ENCODE data around the gene FAM13A.
"Not testable (repeated sequence)": the region's sequence is repeated elsewhere in the genome, so short reads cannot be mapped to it uniquely, and the experiment has no call there.

The FAM13A gene

DNA sequence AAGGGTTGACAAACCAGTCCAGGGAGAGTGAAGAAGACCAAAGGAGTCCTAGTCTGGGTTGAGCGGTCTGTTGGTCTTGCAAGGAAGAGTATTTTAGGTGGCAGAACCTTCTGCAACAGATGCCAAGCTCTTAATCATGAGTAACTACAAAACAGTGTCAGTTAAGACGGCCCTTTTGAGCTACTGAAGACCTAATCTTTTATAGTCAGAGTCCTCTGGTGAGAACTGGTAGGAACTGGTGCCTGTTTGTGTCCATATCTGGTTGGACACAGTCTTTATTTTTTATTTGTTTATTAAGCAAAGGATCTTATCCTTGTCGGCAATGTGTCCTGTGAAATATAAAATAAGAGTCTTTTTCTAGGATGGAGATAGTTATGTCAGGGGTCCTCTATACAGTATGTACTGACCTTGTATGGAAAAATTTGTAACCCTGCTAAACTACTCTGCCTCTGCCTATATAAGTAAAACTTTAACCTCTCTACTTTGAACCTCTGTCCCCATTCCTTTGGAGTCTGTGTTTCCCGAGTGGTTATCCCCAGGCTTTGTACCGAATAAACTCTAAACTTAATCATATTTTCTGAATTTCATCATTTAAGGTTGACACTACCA, 47.1 kb downstream of the FAM13A start:
- Histone ChIP-seq H3K4me1 (ENCODE audit: control insufficient read depth in 1 of 2, insufficient read depth in 1 of 2, low read depth in 1 of 2, low read length in 1 of 2) (no peaks in the 10 kb centered on the region), H3K4me3 (ENCODE audit: low read depth in 1 of 2, low read length in 1 of 2) (no peak overlapping the region), H3K27me3 (no peaks in the 10 kb centered on the region), H3K9me3 (no peaks in the 10 kb centered on the region), H3K36me3 (no peaks in the 10 kb centered on the region), H3K27ac (no peak overlapping the region)
- TF ChIP-seq, protein P1, sequence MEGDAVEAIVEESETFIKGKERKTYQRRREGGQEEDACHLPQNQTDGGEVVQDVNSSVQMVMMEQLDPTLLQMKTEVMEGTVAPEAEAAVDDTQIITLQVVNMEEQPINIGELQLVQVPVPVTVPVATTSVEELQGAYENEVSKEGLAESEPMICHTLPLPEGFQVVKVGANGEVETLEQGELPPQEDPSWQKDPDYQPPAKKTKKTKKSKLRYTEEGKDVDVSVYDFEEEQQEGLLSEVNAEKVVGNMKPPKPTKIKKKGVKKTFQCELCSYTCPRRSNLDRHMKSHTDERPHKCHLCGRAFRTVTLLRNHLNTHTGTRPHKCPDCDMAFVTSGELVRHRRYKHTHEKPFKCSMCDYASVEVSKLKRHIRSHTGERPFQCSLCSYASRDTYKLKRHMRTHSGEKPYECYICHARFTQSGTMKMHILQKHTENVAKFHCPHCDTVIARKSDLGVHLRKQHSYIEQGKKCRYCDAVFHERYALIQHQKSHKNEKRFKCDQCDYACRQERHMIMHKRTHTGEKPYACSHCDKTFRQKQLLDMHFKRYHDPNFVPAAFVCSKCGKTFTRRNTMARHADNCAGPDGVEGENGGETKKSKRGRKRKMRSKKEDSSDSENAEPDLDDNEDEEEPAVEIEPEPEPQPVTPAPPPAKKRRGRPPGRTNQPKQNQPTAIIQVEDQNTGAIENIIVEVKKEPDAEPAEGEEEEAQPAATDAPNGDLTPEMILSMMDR (IDR thresholded peaks at IDR 0.05): no peak

DNA sequence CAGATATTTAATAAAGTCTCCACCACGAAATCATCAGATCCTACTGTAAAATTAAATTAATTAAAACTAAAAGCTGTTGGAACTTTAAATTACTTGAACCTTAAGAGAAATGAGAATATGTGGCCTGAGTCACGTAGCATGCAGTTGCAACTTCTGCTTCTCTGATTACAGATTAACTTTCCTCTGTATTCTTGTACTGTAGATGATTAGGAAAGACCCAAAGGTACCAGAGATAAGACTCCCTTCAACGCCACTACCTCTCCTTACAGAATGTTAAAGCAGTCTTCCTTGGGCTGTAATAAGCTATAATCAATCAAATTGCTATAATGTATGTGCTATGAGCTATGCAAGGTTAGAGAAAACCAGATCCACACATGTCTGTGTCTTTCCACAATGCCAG, 47.9 kb downstream of the FAM13A start:
- no peaks in the 10 kb centered on the region for H3K4me1 ChIP-seq (ENCODE audit: control insufficient read depth in 1 of 2, insufficient read depth in 1 of 2, low read depth in 1 of 2, low read length in 1 of 2)
- H3K4me3 ChIP-seq (ENCODE audit: low read depth in 1 of 2, low read length in 1 of 2): no peak overlapping the region
- no peaks in the 10 kb centered on the region for H3K27me3 ChIP-seq
- no peak overlapping the region for H3K27ac ChIP-seq
- H3K9me3 ChIP-seq: no peaks in the 10 kb centered on the region
- TF ChIP-seq, protein P1 (IDR thresholded peaks at IDR 0.05): no peak
- H3K36me3 ChIP-seq: no peaks in the 10 kb centered on the region

DNA sequence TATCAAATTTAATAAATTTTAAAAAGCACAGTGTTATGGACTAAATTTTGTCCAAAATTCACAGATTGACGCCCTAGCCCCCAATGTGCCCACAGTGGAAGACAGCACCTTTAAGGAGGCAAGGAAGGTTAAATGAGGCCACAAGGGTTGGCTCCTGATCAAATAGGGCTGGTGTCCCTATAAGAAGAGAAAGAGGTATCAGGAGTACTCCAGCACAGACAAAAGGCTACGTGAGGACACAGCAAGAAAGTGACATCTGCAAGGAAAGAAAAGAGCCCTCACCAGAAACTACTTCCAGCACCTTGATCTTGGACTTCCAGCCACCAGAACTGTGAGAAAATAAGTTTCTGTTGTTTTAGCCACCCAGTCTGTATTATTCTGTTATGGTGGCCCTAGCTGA, 48.8 kb downstream of the FAM13A start:
- Histone ChIP-seq H3K27me3 (no peaks in the 10 kb centered on the region), H3K9me3 (no peaks in the 10 kb centered on the region), H3K4me3 (ENCODE audit: low read depth in 1 of 2, low read length in 1 of 2) (no peak overlapping the region), H3K27ac (no peak overlapping the region), H3K36me3 (no peaks in the 10 kb centered on the region), H3K4me1 (ENCODE audit: control insufficient read depth in 1 of 2, insufficient read depth in 1 of 2, low read depth in 1 of 2, low read length in 1 of 2) (no peaks in the 10 kb centered on the region)
- TF ChIP-seq, protein P1 (IDR thresholded peaks at IDR 0.05): no peak

DNA sequence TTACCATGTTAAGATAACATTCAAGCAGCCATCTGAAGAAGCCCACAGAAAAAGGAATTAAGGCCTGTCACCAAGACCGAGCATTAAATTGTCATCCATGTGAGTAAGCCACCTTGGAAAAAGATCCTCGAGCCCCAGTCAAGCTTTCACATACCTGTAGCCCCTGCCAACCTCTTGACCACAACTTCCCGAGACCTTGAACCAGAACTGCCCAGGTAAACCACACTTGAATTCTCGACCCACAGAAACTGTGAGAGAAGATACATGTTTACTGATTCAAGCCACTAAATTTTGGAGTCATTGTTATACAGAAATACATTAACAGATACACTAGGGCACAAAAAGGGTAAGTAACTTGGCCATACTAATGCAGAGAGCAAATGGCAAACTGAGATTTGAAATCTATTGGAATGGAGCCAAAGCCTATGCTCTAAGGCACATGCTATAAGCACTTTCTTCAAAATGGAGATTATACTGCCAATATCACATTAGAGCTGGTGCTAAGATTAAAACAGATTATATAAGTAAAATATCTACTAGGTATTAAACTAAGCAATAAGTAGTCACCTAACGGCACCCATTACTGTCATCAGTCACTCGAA, 49.5 kb downstream of the FAM13A start:
- no peaks in the 10 kb centered on the region for H3K4me1 ChIP-seq (ENCODE audit: control insufficient read depth in 1 of 2, insufficient read depth in 1 of 2, low read depth in 1 of 2, low read length in 1 of 2)
- no peak overlapping the region for H3K4me3 ChIP-seq (ENCODE audit: low read depth in 1 of 2, low read length in 1 of 2)
- no peaks in the 10 kb centered on the region for H3K36me3 ChIP-seq
- H3K27me3 ChIP-seq: no peaks in the 10 kb centered on the region
- TF ChIP-seq, protein P1 (IDR thresholded peaks at IDR 0.05): no peak
- H3K9me3 ChIP-seq: no peaks in the 10 kb centered on the region
- no peak overlapping the region for H3K27ac ChIP-seq

DNA sequence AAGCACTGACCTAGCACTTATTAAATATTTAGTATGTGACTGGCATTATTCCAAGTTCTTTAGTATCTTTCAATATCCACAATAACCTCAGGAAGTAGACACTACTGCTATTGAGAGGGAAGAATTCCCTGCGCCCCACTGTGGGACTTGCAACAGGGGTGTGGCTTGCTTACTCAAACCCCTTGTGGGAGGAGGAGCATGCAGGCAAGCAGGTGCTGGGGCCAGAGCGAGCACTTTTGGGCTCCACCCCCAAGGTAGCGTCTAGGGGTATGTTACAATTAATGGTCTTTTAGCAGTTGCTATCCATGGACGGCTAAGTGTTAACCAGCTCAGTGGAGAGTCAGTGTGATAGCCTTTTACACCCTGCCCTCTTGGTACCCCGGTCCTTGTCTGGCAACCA, 50.7 kb downstream of the FAM13A start:
- H3K27me3 ChIP-seq: no peaks in the 10 kb centered on the region
- H3K4me1 ChIP-seq (ENCODE audit: control insufficient read depth in 1 of 2, insufficient read depth in 1 of 2, low read depth in 1 of 2, low read length in 1 of 2): no peaks in the 10 kb centered on the region
- TF ChIP-seq, protein P1 (IDR thresholded peaks at IDR 0.05): no peak
- H3K4me3 ChIP-seq (ENCODE audit: low read depth in 1 of 2, low read length in 1 of 2): no peak overlapping the region
- no peak overlapping the region for H3K27ac ChIP-seq
- H3K36me3 ChIP-seq: no peaks in the 10 kb centered on the region
- no peaks in the 10 kb centered on the region for H3K9me3 ChIP-seq

DNA sequence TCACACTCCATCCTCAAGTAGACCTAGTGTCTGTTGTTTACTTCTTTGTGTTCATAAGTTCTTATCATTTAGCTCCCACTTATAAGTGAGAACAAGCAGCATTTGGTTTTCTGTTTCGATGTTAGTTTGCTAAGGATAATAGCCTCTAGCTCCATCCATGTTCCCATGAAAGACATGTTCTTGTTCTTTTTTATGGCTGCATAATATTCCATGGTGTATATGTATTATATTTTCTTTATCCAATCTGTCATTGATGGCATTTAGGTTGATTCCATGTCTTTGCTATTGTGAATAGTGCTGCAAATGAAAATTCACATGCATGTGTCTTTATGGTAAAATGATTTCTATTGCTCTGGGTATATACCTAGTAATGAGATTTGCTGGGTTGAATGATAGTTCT, 51.9 kb downstream of the FAM13A start:
- not testable (repeated sequence) for H3K36me3 ChIP-seq; H3K9me3 ChIP-seq; H3K27ac ChIP-seq; H3K4me3 ChIP-seq (ENCODE audit: low read depth in 1 of 2, low read length in 1 of 2); H3K27me3 ChIP-seq; H3K4me1 ChIP-seq (ENCODE audit: control insufficient read depth in 1 of 2, insufficient read depth in 1 of 2, low read depth in 1 of 2, low read length in 1 of 2)

Data from neutrophil (primary cell).